Subcutaneous adipose tissue (tissue), 4 donors: ENCODE measurements around the gene L2HGDH. TPM values are rescaled to one million over a fixed set of nuclear protein-coding genes. Genes with fewer than 3 reads are reported as not detected.

Experiments
- CTCF ChIP-seq: fragments of 450-650 bp; IDR thresholded peaks from one replicate; pipeline ENCODE4 v1.5.1; 2016; ENCODE audit warnings: low read depth, mild to moderate bottlenecking, control low read depth, antibody characterized with exemption, moderate library complexity
- total RNA-seq, 4 donors: library from RNA; depleted of rRNA; stranded (reverse); fragments of >200 nt; gene quantifications; one replicate each; pipeline ENCODE4 v1.1.0, GENCODE V29; 2016

L2HGDH gene
- total RNA-seq: 1 to 10 TPM; 3.1 to 6.7 (median 4.6) TPM

- no peak for TF ChIP-seq CTCF
These were observed at the start of gene L2HGDH, which contains the start of gene DMAC2L for GRCh38 chr14:50311972-50312733. TSS of gene L2HGDH (minus strand) at chr14:50312229. CDS start at chr14:50312150, 79 bp downstream. TSS of gene DMAC2L (plus strand) at chr14:50312324. CDS start at chr14:50321488, 9,164 bp downstream.

GRCh38 chr14:50360851-50361250, 48.8 kb upstream of the L2HGDH start:
- TF ChIP-seq CTCF: no peak

DNA sequence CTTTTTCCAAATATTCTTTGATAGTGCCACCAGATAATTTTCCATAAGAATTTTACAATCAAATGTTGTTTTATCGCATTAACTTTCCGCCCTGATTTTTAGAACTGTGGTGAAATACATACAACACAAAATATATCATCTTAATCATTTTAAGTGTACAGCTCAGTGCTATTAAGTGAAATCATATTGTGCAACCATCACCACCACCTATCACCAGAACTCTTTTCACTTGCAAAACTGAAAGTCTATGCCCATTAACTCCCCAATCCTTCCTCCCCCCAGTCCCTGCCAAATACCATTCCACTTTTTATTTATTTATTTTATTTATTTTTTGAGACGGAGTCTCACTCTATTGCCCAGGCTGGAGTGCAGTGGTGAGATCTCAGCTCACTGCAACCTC, 48.1 kb upstream of the L2HGDH start:
- TF ChIP-seq CTCF: no peak

GRCh38 chr14:50359631-50360030, 47.6 kb upstream of the L2HGDH start:
- no peak for TF ChIP-seq CTCF

GRCh38 chr14:50357753-50358395, 45.8 kb upstream of the L2HGDH start:
- TF ChIP-seq CTCF: no peak

- no peak for TF ChIP-seq CTCF
These were observed 45.1 kb upstream of the L2HGDH start for GRCh38 chr14:50357124-50357523.

DNA sequence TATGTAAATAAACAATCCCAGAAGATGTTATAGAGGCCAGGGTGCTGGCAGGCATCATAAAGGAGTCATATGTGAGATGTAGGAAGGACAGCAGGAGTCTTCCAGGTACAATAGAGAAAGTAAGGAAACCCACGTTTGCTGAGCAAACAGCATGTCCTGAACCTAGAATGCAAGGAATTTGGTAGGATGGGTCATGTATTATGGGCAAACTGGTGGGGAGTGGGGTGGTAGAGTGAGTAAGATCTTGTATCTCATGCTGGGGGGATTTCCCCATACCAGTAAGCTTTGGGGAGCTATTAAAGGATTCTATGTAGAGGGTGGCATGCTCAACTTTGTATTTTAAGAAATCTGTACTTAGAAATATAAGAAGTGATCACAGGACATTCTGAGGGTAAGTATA, 43.7 kb upstream of the L2HGDH start:
- no peak for TF ChIP-seq CTCF
